ENCODE data around the gene EGLN2. TPM values are rescaled to one million over a fixed set of nuclear protein-coding genes. Genes with fewer than 3 reads are reported as not detected.
A peak's percentile ranks its signal among the peaks of the same experiment; 100 is the strongest.
"Not testable (repeated sequence)": the region's sequence is repeated elsewhere in the genome, so short reads cannot be mapped to it uniquely, and the experiment has no call there.

EGLN2 gene
- total and polyA plus RNA-seq, 9 of the 15 experiments (the other 6 are each of a cell fraction or from before 2014, with no cell fraction given), result 9.6 to 114 (median 71.0) TPM

DNA sequence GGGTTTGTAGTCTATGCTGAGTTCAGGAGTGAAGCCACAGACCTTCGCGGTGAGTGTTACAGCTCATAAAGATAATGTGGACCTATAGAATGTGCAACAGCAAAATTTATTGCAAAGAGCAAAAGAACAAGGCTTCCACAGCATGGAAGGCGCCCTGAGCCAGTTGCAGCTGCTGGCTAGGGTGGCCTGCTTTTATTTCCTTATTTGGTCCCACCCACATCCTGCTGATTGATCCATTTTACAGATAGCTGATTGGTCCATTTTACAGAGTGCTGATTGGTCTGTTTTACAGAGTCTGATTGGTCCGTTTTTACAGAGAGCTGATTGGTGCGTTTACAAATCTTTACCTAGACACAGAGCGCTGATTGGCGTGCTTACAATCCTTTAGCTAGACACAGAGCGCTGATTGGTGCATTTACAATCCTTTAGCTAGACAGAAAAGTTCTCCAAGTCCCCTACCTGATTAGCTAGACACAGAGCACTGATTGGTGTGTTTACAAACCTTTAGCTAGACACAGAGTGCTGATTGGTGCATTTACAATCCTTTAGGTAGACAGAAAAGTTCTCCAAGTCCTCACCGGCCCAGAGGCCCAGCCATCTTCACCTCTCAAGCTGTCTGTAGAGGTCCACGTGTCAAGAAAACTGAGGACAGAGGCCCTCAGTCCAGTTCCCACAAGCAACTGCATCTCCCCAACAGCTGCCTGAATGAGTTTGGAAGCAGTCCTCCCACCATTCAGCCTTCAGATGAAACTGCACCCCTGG lies 27.7 kb upstream of the EGLN2 start:
- not testable (repeated sequence) for FAIRE-seq

More for the DNA sequence above, 27.7 kb upstream of the EGLN2 start:
- TF ChIP-seq, protein P1, sequence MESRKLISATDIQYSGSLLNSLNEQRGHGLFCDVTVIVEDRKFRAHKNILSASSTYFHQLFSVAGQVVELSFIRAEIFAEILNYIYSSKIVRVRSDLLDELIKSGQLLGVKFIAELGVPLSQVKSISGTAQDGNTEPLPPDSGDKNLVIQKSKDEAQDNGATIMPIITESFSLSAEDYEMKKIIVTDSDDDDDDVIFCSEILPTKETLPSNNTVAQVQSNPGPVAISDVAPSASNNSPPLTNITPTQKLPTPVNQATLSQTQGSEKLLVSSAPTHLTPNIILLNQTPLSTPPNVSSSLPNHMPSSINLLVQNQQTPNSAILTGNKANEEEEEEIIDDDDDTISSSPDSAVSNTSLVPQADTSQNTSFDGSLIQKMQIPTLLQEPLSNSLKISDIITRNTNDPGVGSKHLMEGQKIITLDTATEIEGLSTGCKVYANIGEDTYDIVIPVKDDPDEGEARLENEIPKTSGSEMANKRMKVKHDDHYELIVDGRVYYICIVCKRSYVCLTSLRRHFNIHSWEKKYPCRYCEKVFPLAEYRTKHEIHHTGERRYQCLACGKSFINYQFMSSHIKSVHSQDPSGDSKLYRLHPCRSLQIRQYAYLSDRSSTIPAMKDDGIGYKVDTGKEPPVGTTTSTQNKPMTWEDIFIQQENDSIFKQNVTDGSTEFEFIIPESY (CRISPR knock-in tag; IDR thresholded peaks at IDR 0.05), result peak; percentile 55; the same call in 1 of the 2 replicates
- TF ChIP-seq, protein P2, sequence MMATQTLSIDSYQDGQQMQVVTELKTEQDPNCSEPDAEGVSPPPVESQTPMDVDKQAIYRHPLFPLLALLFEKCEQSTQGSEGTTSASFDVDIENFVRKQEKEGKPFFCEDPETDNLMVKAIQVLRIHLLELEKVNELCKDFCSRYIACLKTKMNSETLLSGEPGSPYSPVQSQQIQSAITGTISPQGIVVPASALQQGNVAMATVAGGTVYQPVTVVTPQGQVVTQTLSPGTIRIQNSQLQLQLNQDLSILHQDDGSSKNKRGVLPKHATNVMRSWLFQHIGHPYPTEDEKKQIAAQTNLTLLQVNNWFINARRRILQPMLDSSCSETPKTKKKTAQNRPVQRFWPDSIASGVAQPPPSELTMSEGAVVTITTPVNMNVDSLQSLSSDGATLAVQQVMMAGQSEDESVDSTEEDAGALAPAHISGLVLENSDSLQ (IDR thresholded peaks at IDR 0.05), result peak; percentile 90
- TF ChIP-seq MBD2 (IDR thresholded peaks at IDR 0.05; ENCODE audit: borderline replicate concordance, low read depth) (0 out of 2 replicates have a peak, but pooled peaks have one; percentile 28), SRF (CRISPR knock-in tag; IDR thresholded peaks at IDR 0.05) (peak in 1 of 2 experiments; percentile 68; a peak in 1 of 4 replicates), PBX2 (tag; conservative IDR thresholded peaks at IDR 0.05; ENCODE audit: low read depth) (0 out of 2 replicates have a peak, but pooled peaks have one; percentile 43), C11orf30 (IDR thresholded peaks at IDR 0.05; ENCODE audit: low read depth) (peak; percentile 58; the same call in 1 of the 2 replicates), NFYB (IDR thresholded peaks at IDR 0.05; ENCODE audit: extremely low read depth, insufficient read length) (peak; percentile 78), KDM5B (IDR thresholded peaks at IDR 0.05; ENCODE audit: insufficient replicate concordance, low read depth, low read length) (peak; percentile 33), CC2D1A (IDR thresholded peaks at IDR 0.05) (0 out of 2 replicates have a peak, but pooled peaks have one; percentile 24), ZNF316 (IDR thresholded peaks at IDR 0.05) (peak; percentile 84), ZNF263 (CRISPR knock-in tag; IDR thresholded peaks at IDR 0.05; ENCODE audit: borderline replicate concordance) (peak; percentile 38; the same call in 1 of the 2 replicates), FOS (IDR thresholded peaks at IDR 0.05; ENCODE audit: extremely low read depth, insufficient read length) (peak; percentile 50), MEIS2 (IDR thresholded peaks at IDR 0.05; ENCODE audit: partially characterized antibody) (peak; percentile 31), ASH1L (IDR thresholded peaks at IDR 0.05; ENCODE audit: borderline replicate concordance, low read depth, partially characterized antibody) (peak; percentile 73)
- in situ Hi-C loops (cut with MboI); H3K9me3 ChIP-seq (replicated peaks; ENCODE audit: control insufficient read depth, insufficient read depth, low read depth, low read length); H3K9ac ChIP-seq (ENCODE audit: insufficient read depth in 1 of 2, low read depth in 2 of 2, low read length in 2 of 2); H3K9me1 ChIP-seq (ENCODE audit: control insufficient read depth, insufficient read depth, low read length); intact Hi-C loops (cut with micrococcal nuclease); H3K4me3 ChIP-seq; H3K79me2 ChIP-seq (ENCODE audit: control insufficient read depth, insufficient read depth, low read length); BruUV-seq (replicated peaks); H3K27me3 ChIP-seq (ENCODE audit: control insufficient read depth in 2 of 2, insufficient read depth in 2 of 2, low read length in 2 of 2); H3K4me1 ChIP-seq (replicated peaks in 1 of 2; ENCODE audit: control insufficient read depth in 2 of 2, insufficient read depth in 2 of 2, low read length in 2 of 2); CTCF ChIA-PET (ENCODE audit: low intra/inter-chr PET ratio); H4K20me1 ChIP-seq (replicated peaks; ENCODE audit: control insufficient read depth, insufficient read depth, low read length); H3K36me3 ChIP-seq (ENCODE audit: control insufficient read depth, insufficient read depth, low read length); H3K4me2 ChIP-seq (ENCODE audit: insufficient read depth, low read length); H2AFZ ChIP-seq (ENCODE audit: low read depth, low read length); TF ChIP-seq PBX2 (CRISPR knock-in tag; IDR thresholded peaks at IDR 0.05; ENCODE audit: low read depth): not testable (repeated sequence)
- WGBS (ENCODE audit: insufficient coverage, low coverage, missing lambda C conversion rate), result 79% methylated on average over 10 of the region's 10 CpGs
- POLR2A ChIA-PET, result interaction anchor here (0.6 to 2.0 kb wide), 6 partner anchors 11 to 37 kb away, joined by 3 to 8 read pairs (median 6); partner anchors contain the start of genes ACTMAP and SNRPA
- ATAC-seq (peak; percentile 42; the same call in 2 of the 3 replicates), DNase-seq (ENCODE audit: extremely low read depth in 1 of 4, low spot score in 3 of 4) (peak in 1 of 4 experiments; percentile 35)
- peak overlapping the region; percentile 39; the same call in 1 of the 3 replicates for H3K27ac ChIP-seq (ENCODE audit: extremely low read depth, low read depth, low read length)

All from K562 (cell line).